Stimulated activated CD8-positive, alpha-beta memory T cell treated with anti-CD3 and anti-CD28 coated beads, Interleukin-12 subunit alpha, Interleukin-12 subunit beta, amount 100 ng/mL, for 24 hours (primary cell): Measurements from ENCODE around the gene EGFR.

Experiments used
- DNase-seq: peaks from one replicate; pipeline ENCODE4 v3.0.0-alpha.2; 2020; ENCODE audit errors: extremely low read depth

Gene EGFR

GRCh38 chr7:55063061-55063460 is 44.2 kb downstream of the EGFR start:
- DNase-seq, result no peak

GRCh38 chr7:55063633-55064032 is 44.8 kb downstream of the EGFR start:
- no peak for DNase-seq

GRCh38 chr7:55065079-55065478 is 46.3 kb downstream of the EGFR start:
- no peak for DNase-seq

- DNase-seq, result no peak
These were observed 46.9 kb downstream of the EGFR start for GRCh38 chr7:55065511-55066229.

GRCh38 chr7:55066524-55066923 is 47.7 kb downstream of the EGFR start:
- no peak for DNase-seq

GRCh38 chr7:55066938-55067337 is 48.1 kb downstream of the EGFR start:
- DNase-seq, result no peak

- no peak for DNase-seq
These were observed 48.9 kb downstream of the EGFR start for GRCh38 chr7:55067748-55068147.

GRCh38 chr7:55069271-55069792 is 50.5 kb downstream of the EGFR start:
- DNase-seq, result no peak

GRCh38 chr7:55070271-55070743 is 51.5 kb downstream of the EGFR start:
- no peak for DNase-seq

GRCh38 chr7:55070854-55071253 is 52.0 kb downstream of the EGFR start:
- DNase-seq, result no peak

GRCh38 chr7:55071411-55072175 is 52.8 kb downstream of the EGFR start:
- no peak for DNase-seq

GRCh38 chr7:55072251-55072650 is 53.4 kb downstream of the EGFR start:
- no peak for DNase-seq

- no peak for DNase-seq
These were observed 54.3 kb downstream of the EGFR start for GRCh38 chr7:55073051-55073511.

GRCh38 chr7:55073976-55074528 is 55.2 kb downstream of the EGFR start:
- DNase-seq, result no peak

- DNase-seq, result no peak
These were observed 56.7 kb downstream of the EGFR start for GRCh38 chr7:55075464-55076021.

- DNase-seq, result no peak
These were observed 59.0 kb downstream of the EGFR start for GRCh38 chr7:55077561-55078410.

GRCh38 chr7:55078465-55079372 is 59.9 kb downstream of the EGFR start:
- DNase-seq, result no peak

- no peak for DNase-seq
These were observed 61.3 kb downstream of the EGFR start for GRCh38 chr7:55080000-55080623.

GRCh38 chr7:55081068-55081467 is 62.3 kb downstream of the EGFR start:
- DNase-seq, result no peak
